ENCODE data around the gene MGAT4D.
A peak's percentile ranks its signal among the peaks of the same experiment; 100 is the strongest.
"Not testable (repeated sequence)": the region's sequence is repeated elsewhere in the genome, so short reads cannot be mapped to it uniquely, and the experiment has no call there.

MGAT4D gene

DNA sequence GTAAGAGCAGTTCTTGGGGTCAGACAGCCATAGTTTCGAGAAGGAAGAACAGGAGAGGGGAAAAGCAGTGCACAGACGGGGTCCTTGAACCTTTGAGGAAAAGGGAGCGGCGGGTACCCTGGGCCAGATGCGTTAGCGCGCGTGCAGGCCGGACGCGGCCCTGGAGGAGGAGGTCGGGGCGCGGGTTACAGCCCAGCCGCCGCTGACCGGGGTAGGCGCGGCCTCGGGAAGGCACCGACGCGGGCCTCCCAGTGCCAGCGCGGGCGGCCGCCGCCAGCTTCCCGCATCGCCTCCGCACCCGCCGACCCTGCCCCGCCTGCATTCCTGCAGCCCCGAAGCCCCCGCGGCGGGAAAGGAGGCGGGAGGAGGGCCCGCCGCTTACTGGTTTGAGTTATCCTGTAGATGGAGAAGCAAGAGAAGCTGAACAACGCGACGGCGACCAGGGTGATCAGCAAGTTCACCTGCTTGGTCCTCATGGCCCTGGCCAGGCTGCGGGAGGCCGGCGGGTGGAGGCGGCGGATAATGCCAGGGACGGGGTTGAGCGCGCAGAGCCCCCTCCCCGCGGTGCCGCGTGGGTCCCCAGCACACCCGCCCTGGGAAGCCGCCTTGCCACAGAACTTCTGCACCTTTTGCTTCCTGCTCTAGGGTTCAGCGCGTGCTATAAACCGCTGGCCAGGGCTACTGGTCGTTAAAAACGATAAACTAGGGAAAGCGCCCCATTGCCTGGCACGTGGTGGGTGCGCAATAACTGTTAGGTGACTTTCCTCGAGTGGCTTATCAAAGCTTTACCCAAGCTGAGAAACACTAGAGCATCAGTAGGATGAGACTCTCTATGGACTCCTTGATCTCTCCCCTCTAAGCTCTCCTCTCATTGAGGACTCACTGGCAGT is at the start of gene MGAT4D:
Gene MGAT4D (minus strand): TSS at position 547 of the 890 bp plus-strand sequence. CDS start 71 bp downstream, at position 476.
- DNase-seq (ENCODE audit: low read depth in 2 of 2): no peak
- TF ChIP-seq, protein P1, sequence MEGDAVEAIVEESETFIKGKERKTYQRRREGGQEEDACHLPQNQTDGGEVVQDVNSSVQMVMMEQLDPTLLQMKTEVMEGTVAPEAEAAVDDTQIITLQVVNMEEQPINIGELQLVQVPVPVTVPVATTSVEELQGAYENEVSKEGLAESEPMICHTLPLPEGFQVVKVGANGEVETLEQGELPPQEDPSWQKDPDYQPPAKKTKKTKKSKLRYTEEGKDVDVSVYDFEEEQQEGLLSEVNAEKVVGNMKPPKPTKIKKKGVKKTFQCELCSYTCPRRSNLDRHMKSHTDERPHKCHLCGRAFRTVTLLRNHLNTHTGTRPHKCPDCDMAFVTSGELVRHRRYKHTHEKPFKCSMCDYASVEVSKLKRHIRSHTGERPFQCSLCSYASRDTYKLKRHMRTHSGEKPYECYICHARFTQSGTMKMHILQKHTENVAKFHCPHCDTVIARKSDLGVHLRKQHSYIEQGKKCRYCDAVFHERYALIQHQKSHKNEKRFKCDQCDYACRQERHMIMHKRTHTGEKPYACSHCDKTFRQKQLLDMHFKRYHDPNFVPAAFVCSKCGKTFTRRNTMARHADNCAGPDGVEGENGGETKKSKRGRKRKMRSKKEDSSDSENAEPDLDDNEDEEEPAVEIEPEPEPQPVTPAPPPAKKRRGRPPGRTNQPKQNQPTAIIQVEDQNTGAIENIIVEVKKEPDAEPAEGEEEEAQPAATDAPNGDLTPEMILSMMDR (IDR thresholded peaks at IDR 0.05; ENCODE audit: low read depth, low read length): no peak
- H3K4me3 ChIP-seq (replicated peaks in 1 of 2; ENCODE audit: low read depth in 2 of 2, low read length in 2 of 2): no peak within 1 kb of the TSS

DNA sequence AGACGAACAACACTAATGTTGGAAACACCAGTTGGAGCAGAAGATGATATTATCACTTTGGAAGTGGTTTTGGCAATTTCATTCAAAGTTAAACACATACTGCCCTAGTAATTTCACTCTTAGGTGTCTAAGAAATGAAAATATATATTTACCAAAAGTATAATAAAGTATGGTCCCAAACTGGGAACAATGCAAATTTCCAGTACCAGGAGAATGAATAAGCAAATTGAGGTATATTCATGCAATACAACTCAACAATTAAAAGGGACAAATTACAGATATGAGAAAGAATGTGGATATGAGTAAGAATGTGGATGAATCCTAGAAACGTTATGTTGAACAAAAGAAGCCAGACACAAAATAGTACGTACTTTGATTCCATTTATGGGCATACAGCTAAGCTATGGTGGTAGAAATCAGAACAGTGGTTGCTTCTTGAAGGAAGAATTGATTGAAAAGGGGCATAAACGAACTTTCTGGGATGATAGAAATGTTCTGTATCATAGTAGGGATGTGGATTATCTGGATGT is 35.9 kb upstream of the MGAT4D start:
- peak in 1 of 2 donors; percentile 88 for DNase-seq (ENCODE audit: low read depth in 2 of 2)
- no peak overlapping the region for H3K4me3 ChIP-seq (replicated peaks in 1 of 2; ENCODE audit: low read depth in 2 of 2, low read length in 2 of 2)

DNA sequence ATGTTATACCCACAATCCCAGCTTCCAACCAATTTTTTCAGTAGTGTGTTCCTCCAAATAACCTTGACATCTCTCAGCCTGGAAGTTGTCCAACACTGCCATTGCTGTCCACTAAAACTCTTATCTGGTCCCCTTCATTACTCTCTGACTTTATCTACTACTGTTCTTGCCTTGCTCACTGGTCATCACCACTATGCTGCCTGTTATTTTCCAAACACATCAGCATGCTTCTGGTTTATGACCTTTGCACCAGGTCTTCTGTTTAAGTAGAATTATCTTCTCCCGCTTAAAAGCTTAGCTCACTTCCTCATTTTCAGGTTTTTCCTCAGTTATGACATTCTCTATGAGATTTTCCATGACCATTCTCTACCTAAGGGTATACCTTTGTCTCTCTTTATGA is 31.3 kb upstream of the MGAT4D start:
- DNase-seq (ENCODE audit: low read depth in 2 of 2): no peak
- H3K4me3 ChIP-seq (replicated peaks in 1 of 2; ENCODE audit: low read depth in 2 of 2, low read length in 2 of 2): no peak overlapping the region
- TF ChIP-seq, protein P1 (IDR thresholded peaks at IDR 0.05; ENCODE audit: low read depth, low read length): no peak

More for the DNA sequence above, 35.9 kb upstream of the MGAT4D start:
- TF ChIP-seq, protein P1 (IDR thresholded peaks at IDR 0.05; ENCODE audit: low read depth, low read length): no peak

DNA sequence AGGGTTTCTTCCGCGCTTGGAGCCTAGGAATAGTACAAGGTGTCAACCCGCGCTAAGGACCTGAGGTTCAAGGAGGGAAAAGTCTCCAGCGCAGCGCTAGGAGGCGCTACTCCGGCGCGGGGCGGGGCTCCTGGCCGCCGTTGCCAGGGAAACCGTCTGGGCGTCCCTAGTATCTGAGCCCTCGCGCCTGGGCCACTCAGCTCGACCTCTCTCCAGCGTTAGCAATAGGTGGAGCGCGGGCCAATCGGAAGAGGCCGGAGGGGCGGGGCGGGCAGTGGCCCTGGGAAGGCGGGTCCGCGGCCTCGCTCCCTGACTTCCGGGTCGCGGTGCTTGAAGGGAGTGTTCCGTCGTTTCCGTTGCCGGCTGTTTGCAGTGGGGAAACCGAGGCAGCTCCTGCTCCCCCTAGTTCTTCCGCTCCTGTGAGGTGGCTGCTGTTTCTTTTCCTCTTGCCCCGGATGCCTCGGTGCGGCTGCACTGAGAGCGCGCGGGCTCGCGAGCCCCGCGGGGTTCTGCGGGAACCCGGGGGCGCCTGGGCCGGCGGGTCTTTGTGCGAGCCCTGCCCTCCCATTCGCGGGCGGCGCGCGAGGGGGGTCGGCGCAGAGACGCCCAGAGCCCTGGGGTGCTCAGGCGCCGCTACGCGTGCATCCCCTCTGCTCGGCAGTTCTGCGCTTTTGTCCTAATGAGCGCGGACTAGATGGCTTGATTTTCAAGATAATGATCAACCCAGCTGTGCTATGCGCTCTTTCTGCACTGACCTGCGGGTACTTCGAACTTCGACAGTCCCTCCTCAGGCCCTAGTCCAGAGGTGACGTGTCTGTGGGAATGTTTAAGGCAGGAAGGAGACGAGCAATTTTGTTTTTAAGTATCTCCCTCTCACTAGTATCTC is 26.0 kb upstream of the MGAT4D start, which contains the start of gene ELMOD2:
Gene ELMOD2 (plus strand): TSS at position 312 of the 886 bp plus-strand sequence. CDS start 1,261 bp downstream, outside the sequence.
- TF ChIP-seq, protein P1 (IDR thresholded peaks at IDR 0.05; ENCODE audit: low read depth, low read length): peak; percentile 95
- H3K4me3 ChIP-seq (replicated peaks in 1 of 2; ENCODE audit: low read depth in 2 of 2, low read length in 2 of 2): peak within 1 kb of the TSS; percentile 64 to 68
- DNase-seq (ENCODE audit: low read depth in 2 of 2): peak; percentile 98

DNA sequence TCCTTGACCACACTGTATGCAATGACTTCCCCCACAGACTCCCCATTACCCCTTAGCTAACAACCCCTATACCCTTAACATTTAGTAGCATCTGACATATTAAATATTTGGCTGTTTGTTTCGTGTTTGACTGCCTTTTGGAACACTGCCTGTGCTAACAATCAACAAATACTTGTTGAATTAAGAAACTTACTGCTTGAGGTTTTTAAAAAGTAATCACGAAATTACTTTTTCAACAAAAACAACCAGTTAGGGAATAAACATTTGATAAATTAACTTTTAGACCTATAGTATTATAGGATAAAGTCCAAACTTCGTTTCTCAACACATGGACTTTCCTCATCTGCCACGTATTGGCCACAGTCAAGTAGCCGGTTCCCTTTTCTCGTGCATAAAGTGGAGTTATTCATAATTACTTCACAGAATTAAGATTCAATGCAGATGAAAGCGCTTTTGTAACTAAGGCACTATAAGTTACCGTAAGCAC is 25.3 kb upstream of the MGAT4D start:
- DNase-seq (ENCODE audit: low read depth in 2 of 2): no peak

DNA sequence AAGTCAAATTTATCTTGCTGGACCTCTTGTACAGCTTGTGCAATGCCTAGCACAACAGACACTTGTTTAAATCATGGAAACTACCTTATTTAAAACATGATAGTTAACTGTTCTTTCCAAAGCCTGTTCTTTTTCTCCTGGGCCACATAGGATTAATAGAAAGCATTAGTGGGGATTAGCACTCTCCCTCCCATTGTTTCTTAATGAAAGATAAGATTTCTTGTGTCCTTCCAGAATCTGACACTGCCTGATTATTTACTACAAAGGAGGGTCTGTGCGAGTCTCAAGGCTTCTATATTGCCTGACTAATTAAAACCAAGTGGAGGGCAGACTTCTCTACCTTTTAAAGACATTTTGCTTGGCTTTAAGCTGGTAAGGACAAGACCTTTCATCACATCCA is 17.3 kb upstream of the MGAT4D start:
- TF ChIP-seq, protein P1 (IDR thresholded peaks at IDR 0.05; ENCODE audit: low read depth, low read length): no peak
- no peak overlapping the region for H3K4me3 ChIP-seq (replicated peaks in 1 of 2; ENCODE audit: low read depth in 2 of 2, low read length in 2 of 2)
- no peak for DNase-seq (ENCODE audit: low read depth in 2 of 2)

More for the DNA sequence above, 25.3 kb upstream of the MGAT4D start:
- H3K4me3 ChIP-seq (replicated peaks in 1 of 2; ENCODE audit: low read depth in 2 of 2, low read length in 2 of 2): peak overlapping the region; percentile 28 to 29
- TF ChIP-seq, protein P1 (IDR thresholded peaks at IDR 0.05; ENCODE audit: low read depth, low read length): no peak

DNA sequence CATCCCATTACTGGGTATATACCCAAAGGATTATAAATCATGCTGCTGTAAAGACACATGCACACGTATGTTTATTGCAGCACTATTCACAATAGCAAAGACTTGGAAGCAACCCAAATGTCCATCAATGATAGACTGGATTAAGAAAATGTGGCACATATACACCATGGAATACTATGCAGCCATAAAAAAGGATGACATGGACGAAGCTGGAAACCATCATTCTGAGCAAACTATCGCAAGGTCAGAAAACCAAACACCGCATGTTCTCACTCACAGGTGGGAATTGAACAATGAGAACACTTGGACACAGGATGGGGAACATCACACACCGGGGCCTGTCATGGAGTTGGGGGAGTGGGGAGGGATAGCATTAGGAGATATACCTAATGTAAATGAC is 15.7 kb upstream of the MGAT4D start:
- not testable (repeated sequence) for DNase-seq (ENCODE audit: low read depth in 2 of 2); H3K4me3 ChIP-seq (replicated peaks in 1 of 2; ENCODE audit: low read depth in 2 of 2, low read length in 2 of 2)

All from cardiac fibroblast (primary cell).